Hepatocyte (in vitro differentiated cells): ENCODE measurements around the gene PTTG1IP2.

Source experiments
- CTCF ChIP-seq: fragments of 200-600 bp; sonication (generic); IDR thresholded peaks from 2 replicates; pipeline ENCODE4 v1.5.1; 2016; ENCODE audit warnings: antibody characterized with exemption, mild to moderate bottlenecking; ENCODE audit not compliant: poor library complexity
- EZH2 ChIP-seq: fragments of 200-600 bp; sonication (generic); IDR thresholded peaks from 2 replicates; pipeline ENCODE4 v1.6.1; 2016; ENCODE audit warnings: antibody characterized with exemption, mild to moderate bottlenecking, borderline replicate concordance
- EZH2phosphoT487 ChIP-seq: fragments of 200-600 bp; sonication (generic); IDR thresholded peaks from one replicate; pipeline ENCODE4 v1.6.1; 2018; ENCODE audit warnings: antibody characterized with exemption, mild to moderate bottlenecking, low read depth, moderate library complexity; ENCODE audit not compliant: unreplicated experiment, severe bottlenecking

- TF ChIP-seq CTCF (no peak), EZH2 (no peak), EZH2phosphoT487 (no peak)
Observed at GRCh38 chr7:90532231-90532929, 62.9 kb downstream of the PTTG1IP2 start.
